HG03060 (cell line): Measurements from ENCODE around the gene PPIE.

Experiments
- ATAC-seq: cut with Tn5 transposase; IDR thresholded peaks from one replicate; pipeline ENCODE4 v1.9.1; 2021; ENCODE audit warnings: low read depth, moderate number of reproducible peaks; ENCODE audit not compliant: unreplicated experiment

Gene PPIE

DNA sequence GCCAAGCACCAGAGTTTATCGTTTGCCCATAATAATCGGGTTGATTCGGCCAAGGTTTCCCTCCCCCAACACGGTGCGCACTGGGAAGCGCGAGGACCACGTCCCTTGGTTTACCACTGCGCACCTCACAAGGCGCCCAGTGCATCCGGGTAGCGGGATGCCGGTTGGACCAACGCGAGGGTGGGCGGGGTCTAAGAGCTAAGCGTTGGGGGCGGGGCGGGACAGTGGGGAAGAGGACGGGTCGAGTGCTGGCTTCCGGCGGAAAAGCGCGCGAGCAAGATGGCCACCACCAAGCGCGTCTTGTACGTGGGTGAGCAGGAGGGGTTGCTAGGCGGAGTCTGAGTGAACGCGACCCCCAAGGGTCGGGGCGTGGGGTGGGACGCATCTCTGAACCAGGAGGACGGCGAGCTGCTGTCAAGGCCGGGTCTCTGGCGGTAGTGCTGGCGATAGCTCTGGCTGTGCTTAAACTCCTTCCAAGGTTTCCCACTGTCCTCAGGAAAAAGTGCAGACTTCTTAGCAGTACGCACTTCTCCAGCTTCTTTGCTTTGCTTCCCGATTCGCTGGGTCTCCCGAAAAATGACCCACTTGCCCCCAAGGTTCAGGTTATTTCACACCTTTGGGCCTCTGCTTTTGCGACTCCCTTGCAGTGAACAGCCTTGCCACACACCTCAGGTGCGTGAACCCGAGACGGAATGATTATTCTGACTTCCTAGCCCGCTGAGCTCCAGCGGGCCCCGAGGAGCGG is at the start of gene PPIE:
PPIE (plus strand) TSS at position 261 of the 745 bp plus-strand sequence; CDS start at position 280, 19 bp downstream.
- ATAC-seq = no peak

DNA sequence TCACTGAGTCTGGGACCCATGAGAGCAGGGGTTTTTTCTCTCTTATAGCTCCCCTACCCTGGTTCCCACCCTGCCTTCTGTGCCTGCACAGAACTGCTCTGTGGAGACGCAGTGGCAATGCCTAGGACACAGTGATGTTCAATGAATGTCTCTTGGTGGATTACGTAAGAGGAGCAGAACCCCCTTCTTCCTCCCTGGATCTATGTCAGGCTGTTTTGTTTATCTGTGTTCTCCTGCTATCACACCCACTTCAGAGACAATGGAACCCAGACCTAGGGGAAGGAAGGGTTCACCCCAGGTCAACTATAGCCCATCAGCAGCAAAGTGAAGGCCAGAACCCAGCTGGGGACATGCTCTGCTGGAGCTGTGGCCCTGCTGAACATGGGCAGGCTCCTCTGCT is 49.5 kb upstream of the PPIE start:
- no peak for ATAC-seq

DNA sequence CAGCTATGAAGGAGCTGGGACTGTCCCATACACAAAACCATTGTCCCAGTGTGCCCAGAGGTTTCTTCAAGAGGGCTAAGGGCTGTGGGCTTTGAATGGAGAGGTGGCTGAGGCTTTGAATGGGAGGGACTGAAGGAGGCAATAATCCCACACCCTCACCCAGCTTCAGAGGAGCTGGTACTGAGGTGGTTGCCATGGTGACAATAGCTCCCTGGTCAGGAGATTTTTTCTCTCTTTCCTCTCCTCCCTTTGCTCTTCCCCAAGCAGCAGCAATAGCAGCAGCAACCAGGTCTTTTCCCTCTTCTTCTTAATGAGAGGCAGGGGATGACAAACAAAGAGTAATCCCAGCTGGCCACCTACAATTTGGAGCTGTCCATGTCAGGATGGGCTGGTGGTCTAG is 49.0 kb upstream of the PPIE start:
- ATAC-seq = no peak

DNA sequence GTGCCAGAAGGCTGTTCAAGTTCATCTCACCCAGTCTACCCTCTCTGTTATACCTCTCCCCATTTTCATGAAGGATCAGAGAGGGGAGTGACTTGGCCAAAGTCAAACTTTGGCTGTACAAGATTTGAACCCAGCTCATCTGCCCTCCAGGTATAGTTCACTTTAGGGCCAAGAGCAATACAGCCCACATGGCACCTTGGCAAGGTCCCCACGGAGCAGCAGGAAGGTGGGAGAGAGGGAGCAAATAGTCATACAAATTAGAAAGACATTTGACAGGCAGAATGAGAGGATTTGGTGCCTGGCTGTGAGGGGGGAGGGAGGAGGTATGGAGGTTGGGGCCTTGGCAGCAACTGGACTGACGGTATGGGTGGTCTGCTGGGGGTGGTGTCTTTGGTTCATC is 48.5 kb upstream of the PPIE start:
- no peak for ATAC-seq

DNA sequence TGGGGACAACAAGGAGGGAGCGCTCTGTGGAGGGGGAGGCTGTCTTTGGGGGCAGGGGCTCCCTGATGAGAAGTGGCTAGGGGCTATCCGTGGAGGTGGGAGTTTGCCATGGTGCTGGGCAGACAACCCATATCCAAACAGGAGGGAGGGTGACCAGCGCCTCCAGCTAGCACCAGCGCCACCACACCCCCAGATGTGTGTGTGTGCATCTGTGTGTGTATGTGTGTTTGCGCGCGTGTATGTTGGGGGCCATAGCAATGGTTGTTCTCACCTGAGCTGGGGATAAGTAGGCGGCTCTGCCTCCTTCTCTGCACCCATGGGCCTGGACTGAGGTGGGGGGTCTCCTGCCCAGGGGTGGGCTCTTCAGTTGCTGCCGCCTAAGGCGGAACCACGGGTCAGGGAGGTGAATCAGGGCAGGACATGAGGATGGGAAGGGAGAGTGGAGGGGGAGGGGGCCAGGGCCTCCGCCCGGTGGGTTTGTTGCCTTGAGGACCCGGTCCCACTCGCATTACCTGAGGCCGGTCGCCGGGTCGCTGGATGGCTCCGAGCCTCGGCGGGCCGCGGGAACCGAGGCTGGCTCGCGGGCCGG is 47.8 kb upstream of the PPIE start:
- no peak for ATAC-seq

DNA sequence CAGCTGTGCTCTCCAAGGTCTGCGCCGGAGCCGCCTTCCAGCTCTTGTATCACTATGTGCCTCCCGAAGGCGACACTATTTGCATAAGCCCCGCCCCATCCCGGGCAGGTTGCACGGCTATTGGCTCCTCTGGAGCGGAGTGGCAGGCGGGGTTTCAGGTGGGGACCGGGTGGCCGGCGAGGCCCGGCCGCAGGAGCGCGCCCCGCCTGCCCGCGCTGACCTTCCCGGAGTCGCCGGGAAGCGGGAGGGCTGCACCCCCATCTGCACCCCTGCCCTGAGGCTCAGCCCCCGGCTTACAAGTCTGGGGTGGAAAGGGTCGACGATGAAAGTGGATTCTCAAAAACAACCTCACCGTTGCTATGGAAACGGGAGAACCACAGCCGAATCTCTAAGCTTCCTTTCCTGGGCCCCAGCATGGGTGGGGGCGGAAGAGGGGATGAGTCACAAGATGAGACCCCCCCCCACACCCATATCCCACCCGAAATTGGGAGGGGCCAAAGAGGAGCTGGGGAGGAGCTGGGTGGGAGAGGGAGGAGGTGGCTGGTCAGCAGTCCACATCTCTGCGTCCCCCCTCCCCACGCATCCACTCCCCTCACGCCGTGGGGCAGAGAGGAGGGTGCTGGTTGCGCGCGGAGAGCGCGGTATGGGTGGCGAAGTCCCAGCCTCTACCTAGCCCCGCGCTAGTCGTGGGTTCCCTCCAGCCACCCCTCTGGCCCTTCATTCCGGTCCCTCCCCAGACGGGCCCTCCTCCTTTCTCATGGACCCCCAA is 47.1 kb upstream of the PPIE start, which contains the start of gene HPCAL4:
HPCAL4 (minus strand) TSS at position 51 of the 769 bp plus-strand sequence. CDS start 6,830 bp downstream, outside the sequence.
- no peak for ATAC-seq

DNA sequence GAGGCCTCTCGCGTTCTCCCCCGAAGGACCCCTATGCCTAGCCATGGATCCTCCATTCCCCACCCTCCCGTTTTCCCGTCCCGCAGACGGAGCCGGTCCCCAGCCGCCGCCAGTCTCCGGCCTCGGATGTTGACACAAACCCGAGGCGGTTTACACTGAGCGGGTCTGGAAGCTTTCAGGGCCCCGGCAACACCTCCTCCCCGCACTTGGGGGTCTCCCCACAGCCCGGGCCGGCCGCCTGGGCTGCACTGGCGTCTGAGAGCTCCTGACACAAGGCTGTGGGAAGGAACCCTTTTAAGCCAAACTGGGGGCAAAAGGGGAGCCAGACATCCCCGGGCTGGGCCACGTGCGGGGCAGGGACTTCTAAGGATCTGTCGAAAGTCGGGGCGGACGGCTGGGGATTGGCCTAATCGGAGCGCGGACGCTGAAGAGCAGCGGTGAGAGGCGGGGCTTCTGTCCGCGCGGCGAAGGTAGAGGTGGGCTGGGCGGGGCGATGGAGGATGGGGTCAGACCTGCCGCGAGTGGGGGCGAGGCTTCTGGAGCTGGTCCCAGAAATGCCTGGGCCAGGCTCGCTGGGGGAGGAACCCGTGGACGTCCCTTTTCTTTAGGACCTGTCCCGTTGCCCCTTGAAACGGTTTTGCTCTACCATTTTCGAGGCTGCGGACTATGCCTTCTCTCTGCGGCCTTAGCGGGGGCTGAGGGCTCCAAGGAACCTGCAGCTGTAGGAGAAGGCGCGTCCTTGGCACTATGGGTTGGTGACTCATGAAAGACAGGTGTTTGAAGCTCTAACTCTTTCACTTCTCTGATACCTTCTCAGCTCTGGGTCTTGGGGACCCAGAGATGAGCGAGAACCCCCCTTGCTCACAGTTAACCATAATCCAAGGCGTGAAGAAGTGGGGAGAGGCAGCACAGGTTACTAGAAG is 46.3 kb upstream of the PPIE start:
- ATAC-seq = no peak

DNA sequence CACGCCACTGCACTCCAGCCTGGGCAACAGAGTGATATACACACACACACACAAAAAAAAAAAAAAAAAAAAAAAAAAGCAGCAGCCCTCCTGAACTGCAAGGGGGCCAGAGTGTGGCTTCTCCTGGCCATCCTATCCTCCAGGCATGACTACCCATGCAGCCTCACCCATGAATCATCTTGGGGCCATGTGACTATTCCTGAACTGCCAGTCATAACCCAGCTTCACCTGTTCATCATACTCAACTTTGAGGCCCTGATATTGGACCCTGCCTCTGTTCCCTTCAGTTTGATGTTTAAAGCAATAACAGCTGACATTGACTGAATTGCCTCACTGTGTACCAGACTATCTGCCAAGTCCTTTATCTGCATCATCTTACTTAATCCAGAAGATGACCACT is 44.7 kb upstream of the PPIE start:
- ATAC-seq = no peak

DNA sequence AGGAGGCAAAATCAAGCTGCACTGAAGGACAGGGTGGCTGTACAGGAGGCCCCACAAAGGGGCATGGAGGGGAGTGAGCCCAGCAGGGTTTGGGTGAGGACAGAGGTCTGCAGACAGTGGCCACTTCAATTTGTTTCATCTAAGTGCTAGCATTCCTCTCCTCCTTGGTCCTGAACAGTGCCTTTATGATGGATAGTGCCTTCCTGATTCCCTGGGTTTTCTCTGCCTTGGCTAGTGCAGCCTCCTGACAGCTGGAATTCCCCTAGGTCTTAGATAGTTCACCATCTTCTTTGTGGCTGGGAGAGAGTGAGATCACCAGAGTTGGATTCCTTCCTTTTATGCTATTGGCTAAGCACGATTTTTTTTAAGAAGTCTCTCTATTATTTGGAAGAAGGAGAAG is 43.7 kb upstream of the PPIE start:
- no peak for ATAC-seq

DNA sequence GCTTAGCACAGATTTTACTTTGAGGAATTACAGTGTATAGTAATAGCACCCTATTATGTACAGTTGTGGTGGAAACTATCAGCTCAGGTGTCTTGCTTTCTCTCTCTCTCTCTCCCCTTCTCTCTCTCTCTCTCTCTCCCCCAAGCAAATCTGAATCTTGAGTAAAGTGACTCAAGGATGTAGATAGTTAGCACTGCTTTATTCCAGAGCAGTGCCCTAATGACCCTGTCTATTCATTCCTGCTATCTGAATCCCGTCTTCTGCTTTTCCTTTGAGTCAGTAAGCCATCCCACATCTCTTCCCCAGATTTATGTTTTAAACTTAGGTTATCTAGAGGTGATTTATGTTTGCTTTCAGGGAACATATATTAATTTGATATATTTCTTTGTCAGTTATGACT is 42.2 kb upstream of the PPIE start:
- no peak for ATAC-seq

DNA sequence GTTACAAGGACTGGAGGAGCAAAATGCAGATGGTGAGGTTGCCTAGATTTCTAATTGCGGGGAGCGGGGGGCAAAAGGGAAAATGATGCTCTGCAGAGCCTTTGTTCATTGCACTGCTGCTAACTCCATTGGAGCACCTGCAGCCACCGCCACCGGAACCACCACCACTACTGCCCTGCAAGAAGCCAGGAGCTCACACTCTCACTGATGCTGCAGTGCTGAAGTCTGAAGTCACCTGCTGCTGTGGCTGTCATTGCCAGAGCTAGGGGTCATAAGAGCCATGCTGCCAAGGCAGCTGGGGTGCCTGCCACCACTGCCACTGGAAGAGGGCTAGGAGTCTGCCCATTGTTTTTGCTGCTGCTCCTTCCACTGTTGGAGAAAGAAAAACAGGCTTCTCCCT is 40.1 kb upstream of the PPIE start:
- ATAC-seq = no peak

DNA sequence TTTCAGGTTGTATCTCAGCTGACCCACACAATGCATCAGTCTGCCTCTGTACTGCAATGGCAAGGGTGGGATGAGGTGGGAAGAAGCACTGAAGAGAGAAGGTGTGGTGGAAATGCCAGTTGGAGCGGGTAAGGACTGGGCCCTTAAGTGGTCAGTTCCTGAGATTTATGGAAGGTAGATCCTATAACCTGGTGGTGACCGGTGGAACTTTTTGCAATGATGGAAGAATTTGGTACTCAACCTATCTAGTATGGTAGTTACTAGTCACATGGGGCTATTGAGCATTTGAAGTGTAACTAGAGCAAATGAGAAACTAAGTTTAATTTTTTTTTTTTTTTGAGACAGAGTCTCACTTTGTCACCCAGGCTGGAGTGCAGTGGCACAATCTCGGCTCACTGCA is 39.3 kb upstream of the PPIE start:
- ATAC-seq = no peak

DNA sequence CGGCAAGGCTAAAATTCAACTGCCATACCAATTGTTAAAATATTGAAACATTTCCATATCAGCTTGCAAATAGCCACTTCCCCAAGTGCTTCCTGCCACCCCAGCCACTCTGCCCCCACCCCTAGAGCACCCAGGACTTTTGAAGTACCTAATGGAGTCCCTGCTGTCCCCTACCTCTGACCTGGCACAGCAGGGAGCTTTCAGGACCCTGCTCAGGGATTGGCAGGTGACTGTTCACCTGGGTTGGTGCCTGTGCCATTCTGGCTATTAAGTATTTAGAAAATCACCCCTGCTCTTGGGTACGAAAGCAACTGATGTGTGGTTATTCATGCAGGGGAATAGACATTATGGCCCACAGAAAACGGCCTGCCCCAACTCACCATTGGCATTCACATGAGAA is 38.3 kb upstream of the PPIE start:
- no peak for ATAC-seq

DNA sequence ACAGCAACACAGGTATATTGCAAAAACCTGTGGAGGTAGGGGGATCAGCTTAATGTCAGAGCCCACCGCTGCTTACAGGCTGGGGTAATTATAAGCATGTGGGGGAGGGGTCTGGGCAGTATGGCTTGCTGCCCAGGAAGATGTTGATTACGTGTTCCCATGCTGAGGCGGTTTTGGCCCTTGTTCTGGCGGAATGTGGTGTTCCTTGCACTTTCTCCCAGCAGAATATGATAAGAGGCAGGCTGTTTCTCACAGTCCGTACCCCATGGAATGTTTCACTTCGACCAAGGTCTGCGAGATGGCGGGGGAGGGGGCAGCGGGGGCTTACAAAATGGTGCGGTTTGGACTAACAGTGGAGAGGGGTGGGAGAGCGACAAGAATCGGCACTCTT is 37.6 kb upstream of the PPIE start:
- ATAC-seq = no peak

DNA sequence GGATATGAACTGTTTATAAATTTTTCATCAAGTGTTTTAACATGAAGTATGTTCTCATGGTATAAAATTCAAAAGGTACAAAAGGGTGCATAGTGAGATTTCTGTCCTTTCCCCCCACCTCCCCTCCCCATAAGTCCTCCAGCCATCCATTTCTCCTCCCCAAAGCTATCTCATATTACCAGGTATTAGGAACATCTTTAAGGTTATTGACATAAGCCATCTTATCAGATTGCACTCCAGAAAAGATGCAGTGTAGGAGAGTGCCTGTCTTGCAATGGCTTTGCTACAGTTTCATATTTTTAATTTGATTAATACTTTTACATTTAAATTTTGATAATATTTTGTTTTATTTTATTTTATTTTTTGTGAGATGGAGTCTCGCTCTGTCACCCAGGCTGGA is 33.9 kb upstream of the PPIE start:
- no peak for ATAC-seq

DNA sequence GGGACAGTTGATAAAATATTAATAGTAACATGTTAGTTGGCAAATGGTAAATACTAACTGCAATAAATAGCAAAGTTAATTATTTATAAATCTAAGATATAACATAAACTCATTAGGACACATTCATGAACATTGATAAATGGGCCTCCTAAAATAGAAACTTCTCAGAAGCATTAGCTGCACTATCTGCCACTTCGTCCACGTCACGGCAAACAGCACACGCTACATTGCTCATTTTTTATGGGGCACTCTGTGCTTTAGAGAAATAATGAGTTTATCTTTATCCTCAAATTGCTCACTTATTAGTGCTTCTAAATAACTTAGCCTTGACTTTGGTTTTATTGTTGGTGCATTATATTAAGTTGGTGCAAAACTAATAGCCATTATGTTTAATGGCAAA is 31.2 kb upstream of the PPIE start:
- no peak for ATAC-seq

DNA sequence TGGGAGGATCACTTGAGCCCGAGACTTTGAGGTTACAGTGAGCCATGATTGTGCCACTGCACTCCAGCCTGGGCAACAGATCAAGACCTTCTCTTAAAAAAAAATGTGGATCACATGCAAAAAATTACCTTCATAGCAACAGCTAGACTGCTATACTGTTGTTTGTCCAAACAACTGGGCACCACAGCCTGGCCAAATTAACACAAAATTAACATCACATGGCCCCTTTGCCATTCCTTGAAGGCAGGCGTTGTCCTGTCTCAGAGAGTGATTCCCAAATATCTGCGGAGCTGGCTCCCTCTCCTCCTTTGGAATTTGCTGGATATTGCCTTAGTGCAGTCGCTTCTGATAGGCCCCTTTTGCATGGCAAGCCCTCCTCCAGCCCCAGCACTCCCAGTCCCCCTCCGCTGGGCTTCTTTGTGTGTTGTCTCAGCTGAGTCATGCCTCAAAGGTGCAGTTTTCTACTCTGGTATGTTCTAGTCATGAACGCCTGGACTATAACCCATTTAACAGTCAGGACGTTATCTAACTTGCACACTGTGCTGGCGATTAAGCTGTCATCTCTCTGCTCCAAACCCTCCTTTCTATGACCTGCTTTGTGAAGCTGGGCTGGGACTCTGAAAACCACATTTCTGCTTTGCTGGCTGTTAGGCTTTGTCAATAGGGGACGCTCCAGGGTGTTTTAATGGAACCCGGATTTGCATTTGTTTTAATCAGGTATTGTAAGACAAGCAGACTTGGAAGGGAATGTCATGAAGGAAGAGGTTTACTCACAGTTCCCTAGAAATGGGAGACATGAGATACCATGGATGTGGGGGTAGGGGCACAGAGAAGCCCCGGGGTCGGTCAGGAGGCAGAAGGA is 27.3 kb upstream of the PPIE start:
- no peak for ATAC-seq

DNA sequence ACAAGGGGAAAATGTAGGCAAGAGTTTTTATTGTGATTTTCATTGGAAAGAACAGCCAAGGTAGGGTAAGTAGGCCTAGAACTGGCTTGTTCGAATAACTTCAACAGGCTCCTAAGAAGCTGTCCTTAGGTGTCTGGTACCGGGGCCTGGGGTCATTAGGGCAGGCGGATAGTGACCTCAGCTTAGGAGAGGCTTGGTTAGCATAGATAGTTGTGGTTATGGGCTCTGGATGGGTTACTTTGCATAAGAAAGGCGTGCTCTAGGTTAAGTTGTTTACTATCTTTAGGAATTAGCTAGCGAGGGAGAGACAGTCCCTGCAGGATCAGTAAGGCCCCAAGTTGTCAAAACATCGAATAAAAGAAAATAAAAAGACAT is 26.7 kb upstream of the PPIE start:
- no peak for ATAC-seq

DNA sequence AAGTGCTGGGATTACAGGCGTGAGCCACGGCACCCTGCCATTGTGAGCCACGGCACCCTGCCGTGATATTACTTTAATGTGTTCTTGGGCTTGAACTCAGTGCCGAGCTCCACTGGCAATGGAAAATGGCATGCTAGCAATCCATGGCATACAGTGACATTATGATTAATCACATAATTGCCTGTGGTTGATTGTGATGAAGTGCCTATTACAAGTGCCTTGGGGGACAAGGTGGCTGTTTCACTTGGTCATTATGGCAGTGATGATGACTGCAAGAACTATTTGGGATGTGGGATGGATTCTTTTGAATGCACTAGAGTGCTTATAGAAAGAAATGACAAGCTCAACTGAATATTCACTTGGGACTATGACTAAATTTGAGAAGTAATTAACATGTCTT is 25.1 kb upstream of the PPIE start:
- ATAC-seq = no peak

DNA sequence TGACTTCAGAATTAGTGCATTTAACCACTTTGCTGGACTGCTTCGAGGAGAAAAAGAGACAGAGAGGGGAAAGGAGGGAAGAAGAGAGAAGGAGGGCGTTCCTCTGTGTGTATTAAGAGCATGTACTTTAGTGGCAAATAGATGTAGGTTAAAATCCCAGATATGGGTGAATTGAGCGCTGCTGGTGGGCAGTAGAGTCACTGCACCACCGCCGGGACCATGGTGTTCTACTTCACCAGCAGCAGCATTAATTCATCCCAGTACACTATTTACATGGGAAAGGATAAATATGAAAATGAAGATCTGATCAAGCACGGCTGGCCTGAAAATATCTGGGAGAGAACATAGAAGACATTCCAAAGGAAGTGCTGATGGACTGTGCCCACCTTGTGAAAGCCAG is 20.9 kb upstream of the PPIE start:
- ATAC-seq = no peak
